H1 (cell line): ENCODE measurements around the gene CORO7. TPM values are rescaled to one million over a fixed set of nuclear protein-coding genes. Genes with fewer than 3 reads are reported as not detected.
A peak's percentile ranks its signal among the peaks of the same experiment; 100 is the strongest.

Experiments
- CTCF ChIA-PET: fragments of 300-600 bp; sonication (Branson Sonifier 250); formaldehyde crosslinking; loops from one replicate; lab custom pipeline; 2021; ENCODE audit not compliant: partially characterized antibody; lab: Charles Lee
- POLR2A ChIA-PET: fragments of 300-600 bp; sonication (Branson Sonifier 250); formaldehyde crosslinking; loops from one replicate; lab custom pipeline; 2021; ENCODE audit warnings: inconsistent platforms; ENCODE audit not compliant: partially characterized antibody; lab: Charles Lee
- DNase-seq, 2 experiments: peaks; one replicate each; pipeline versions ENCODE4 v3.0.0 to v3.0.0-alpha.2; 2010 to 2022; ENCODE audit warnings: low spot score in 2 of 2, low read depth in 1 of 2, mixed read lengths in 1 of 2
- FAIRE-seq: peaks from 2 replicates; lab custom pipeline; 2011; peaks lifted over from hg19 to GRCh38; lab: Jason Lieb, UNC
- H2AFZ ChIP-seq: 2 replicates; pipeline ENCODE4 v1.8.1; 2012; ENCODE audit warnings: low read length, inconsistent platforms
- H2AK5ac ChIP-seq: 2 replicates; pipeline ENCODE4 v1.6.1; 2013; ENCODE audit warnings: low read depth, low read length
- H2BK120ac ChIP-seq: replicated peaks from 2 replicates; pipeline ENCODE3; 2013; ENCODE audit warnings: low read depth, low read length, inconsistent platforms
- H2BK12ac ChIP-seq: 2 replicates; pipeline ENCODE4 v1.6.1; 2013; ENCODE audit warnings: low read depth, low read length
- H2BK15ac ChIP-seq: 2 replicates; pipeline ENCODE4 v1.6.1; 2013; ENCODE audit warnings: low read length
- H2BK20ac ChIP-seq: 2 replicates; pipeline ENCODE4 v1.6.1; 2013; ENCODE audit warnings: low read length
- H2BK5ac ChIP-seq: 2 replicates; pipeline ENCODE4 v1.6.1; 2013; ENCODE audit warnings: low read depth, low read length
- H3K14ac ChIP-seq: 2 replicates; pipeline ENCODE4 v1.6.1; 2013; ENCODE audit warnings: inconsistent platforms; ENCODE audit not compliant: insufficient read length
- H3K18ac ChIP-seq: 2 replicates; pipeline ENCODE4 v1.6.1; 2013; ENCODE audit warnings: low read length; ENCODE audit errors: extremely low read depth
- H3K23ac ChIP-seq: 2 replicates; pipeline ENCODE4 v1.6.1; 2013; ENCODE audit warnings: inconsistent platforms; ENCODE audit not compliant: insufficient read length
- H3K23me2 ChIP-seq: 2 replicates; pipeline ENCODE4 v1.6.1; 2013; ENCODE audit warnings: low read depth, low read length
- H3K27ac ChIP-seq: 2 replicates; pipeline ENCODE4 v1.6.1; 2011; ENCODE audit warnings: low read depth, low read length, inconsistent platforms
- H3K27me3 ChIP-seq, 4 experiments: replicated peaks in 1 of 4; 1 replicate in 1 of 4; 2 replicates in 3 of 4; pipeline versions ENCODE4 v1.6.1 to v1.8.1; 2011 to 2013; ENCODE audit warnings: low read length in 3 of 4, mild to moderate bottlenecking in 3 of 4, inconsistent platforms in 2 of 4, mixed read lengths in 2 of 4, moderate library complexity in 1 of 4; ENCODE audit not compliant: control insufficient read depth in 3 of 4, insufficient read depth in 3 of 4; ENCODE audit errors: extremely low read depth in 1 of 4
- H3K36me3 ChIP-seq, 4 experiments: 2 replicates each; pipeline versions ENCODE4 v1.6.1 to v1.8.1; 2011 to 2013; ENCODE audit warnings: mild to moderate bottlenecking in 4 of 4, low read length in 3 of 4, moderate library complexity in 2 of 4, control low read depth in 1 of 4, inconsistent platforms in 1 of 4; ENCODE audit not compliant: insufficient read depth in 4 of 4, control insufficient read depth in 2 of 4
- H3K4ac ChIP-seq: replicated peaks from 2 replicates; pipeline ENCODE3; 2013; ENCODE audit warnings: low read length, low read depth, mixed read lengths, inconsistent platforms; ENCODE audit not compliant: insufficient read length
- H3K4me1 ChIP-seq, 4 experiments: replicated peaks in 1 of 4; 1 replicate in 1 of 4; 2 replicates in 3 of 4; pipeline versions ENCODE4 v1.6.1 to v1.8.1; 2011 to 2013; ENCODE audit warnings: low read length in 3 of 4, inconsistent platforms in 2 of 4, mixed read lengths in 1 of 4; ENCODE audit not compliant: insufficient read depth in 4 of 4, control insufficient read depth in 3 of 4
- H3K4me2 ChIP-seq, 2 experiments: 2 replicates each; pipeline versions ENCODE4 v1.6.1 to v1.8.1; 2011 to 2013; ENCODE audit warnings: low read depth in 2 of 2, low read length in 2 of 2, control low read depth in 1 of 2, inconsistent platforms in 1 of 2, mild to moderate bottlenecking in 1 of 2; ENCODE audit not compliant: insufficient read depth in 1 of 2
- H3K4me3 ChIP-seq, 4 experiments: fragments of 200-600, 300-600 bp in 1 of 4; sonication (generic), shearing (Covaris generic), sonication (Bioruptor Twin) in 1 of 4; 2 replicates each; pipeline versions ENCODE4 v1.5.1 to v1.8.1; 2011 to 2016; ENCODE audit warnings: low read length in 4 of 4, low read depth in 3 of 4, control low read depth in 2 of 4, inconsistent platforms in 2 of 4, mild to moderate bottlenecking in 2 of 4, mixed read lengths in 1 of 4, moderate library complexity in 1 of 4; ENCODE audit not compliant: insufficient read depth in 2 of 4; ENCODE audit errors: extremely low read depth in 1 of 4
- H3K56ac ChIP-seq: replicated peaks from 2 replicates; pipeline ENCODE3; 2013; ENCODE audit warnings: low read depth, mild to moderate bottlenecking, mixed read lengths, low read length, inconsistent platforms; ENCODE audit not compliant: insufficient read length
- H3K79me1 ChIP-seq: 2 replicates; pipeline ENCODE4 v1.6.1; 2013; ENCODE audit warnings: low read depth, low read length, control low read depth
- H3K79me2 ChIP-seq, 2 experiments: 2 replicates each; pipeline versions ENCODE4 v1.6.1 to v1.8.1; 2012 to 2013; ENCODE audit warnings: low read length in 2 of 2, mild to moderate bottlenecking in 2 of 2, inconsistent platforms in 1 of 2; ENCODE audit not compliant: insufficient read depth in 2 of 2, control insufficient read depth in 1 of 2
- H3K9ac ChIP-seq, 4 experiments: replicated peaks in 1 of 4; 1 replicate in 1 of 4; 2 replicates in 3 of 4; pipeline versions ENCODE4 v1.6.1 to v1.8.1; 2011 to 2013; ENCODE audit warnings: low read depth in 3 of 4, low read length in 3 of 4, control low read depth in 2 of 4, mild to moderate bottlenecking in 2 of 4, moderate library complexity in 2 of 4, inconsistent platforms in 1 of 4; ENCODE audit errors: extremely low read depth in 1 of 4
- H3K9me3 ChIP-seq, 2 experiments: 2 replicates each; pipeline versions ENCODE4 v1.6.1 to v1.8.1; 2012 to 2013; ENCODE audit warnings: mild to moderate bottlenecking in 2 of 2, moderate library complexity in 2 of 2, control low read depth in 1 of 2, inconsistent platforms in 1 of 2, low read depth in 1 of 2, low read length in 1 of 2, mixed read lengths in 1 of 2; ENCODE audit not compliant: insufficient read depth in 2 of 2
- H4K20me1 ChIP-seq, 2 experiments: replicated peaks in 1 of 2; 2 replicates each; pipeline versions ENCODE3 to v1.8.1; 2011 to 2013; ENCODE audit warnings: inconsistent platforms in 2 of 2, low read length in 2 of 2, mild to moderate bottlenecking in 1 of 2; ENCODE audit not compliant: insufficient read depth in 2 of 2, control insufficient read depth in 1 of 2
- H4K5ac ChIP-seq: 2 replicates; pipeline ENCODE4 v1.6.1; 2013; ENCODE audit warnings: low read length, low read depth, mixed read lengths, inconsistent platforms; ENCODE audit not compliant: insufficient read length
- H4K8ac ChIP-seq: 2 replicates; pipeline ENCODE4 v1.8.0; 2013; ENCODE audit warnings: mild to moderate bottlenecking, moderate library complexity, low read length, inconsistent platforms; ENCODE audit not compliant: insufficient read depth; ENCODE audit errors: extremely low read depth
- H4K91ac ChIP-seq: replicated peaks from 2 replicates; pipeline ENCODE3; 2013; ENCODE audit warnings: low read length, mixed read lengths, inconsistent platforms; ENCODE audit not compliant: insufficient read length
- BRCA1 ChIP-seq: IDR thresholded peaks from 2 replicates; pipeline ENCODE4 v1.6.1; 2012; ENCODE audit warnings: low read depth, low read length, improper control_type of control experiment
- CBX5 ChIP-seq: fragments of 300-800, 300-1000 bp; sonication (generic); IDR thresholded peaks from 2 replicates; pipeline ENCODE4 v1.7.1; 2016; ENCODE audit warnings: antibody characterized with exemption, low read length, low read depth
- CTBP2 ChIP-seq: IDR thresholded peaks from 2 replicates; pipeline ENCODE4 v1.7.0; 2011; ENCODE audit warnings: borderline replicate concordance, mild to moderate bottlenecking, moderate library complexity, mixed read lengths, low read length; ENCODE audit not compliant: insufficient read depth, insufficient read length
- EP300 ChIP-seq, 2 experiments: IDR thresholded peaks; 1 replicate in 1 of 2; 2 replicates in 1 of 2; pipeline ENCODE4 v1.6.1; 2011 to 2012; ENCODE audit warnings: low read depth in 2 of 2, low read length in 2 of 2, mild to moderate bottlenecking in 2 of 2, borderline replicate concordance in 1 of 2, inconsistent platforms in 1 of 2, moderate library complexity in 1 of 2
- FOSL1 ChIP-seq: IDR thresholded peaks from 2 replicates; pipeline ENCODE4 v1.6.1; 2011; ENCODE audit warnings: mild to moderate bottlenecking, low read depth, low read length, moderate library complexity; ENCODE audit not compliant: insufficient read depth
- GABPA ChIP-seq: IDR thresholded peaks from 2 replicates; pipeline ENCODE4 v1.6.1; 2011; ENCODE audit warnings: mild to moderate bottlenecking, low read length, moderate library complexity, borderline replicate concordance; ENCODE audit not compliant: insufficient read depth
- JUND ChIP-seq: IDR thresholded peaks from 2 replicates; pipeline ENCODE4 v1.6.1; 2011; ENCODE audit warnings: mild to moderate bottlenecking, improper control_type of control experiment, low read length
- RAD21 ChIP-seq, 2 experiments: IDR thresholded peaks in 1 of 2; conservative IDR thresholded peaks in 1 of 2; 2 replicates each; pipeline ENCODE4 v1.6.1; 2011; ENCODE audit warnings: low read depth in 2 of 2, low read length in 2 of 2, improper control_type of control experiment in 1 of 2, inconsistent platforms in 1 of 2, mild to moderate bottlenecking in 1 of 2, moderate library complexity in 1 of 2
- TBP ChIP-seq: IDR thresholded peaks from 2 replicates; pipeline ENCODE4 v1.6.1; 2011; ENCODE audit warnings: low read depth, low read length, improper control_type of control experiment
- TCF12 ChIP-seq: IDR thresholded peaks from 2 replicates; pipeline ENCODE4 v1.6.1; 2011; ENCODE audit warnings: low read depth, mild to moderate bottlenecking, low read length
- WGBS, 2 experiments: shearing (Covaris generic) in 1 of 2; methylation state at CpG; one replicate each; pipeline versions ENCODE4 v1.1.6 to v1.1.7; 2013 to 2015; ENCODE audit warnings: low lambda C conversion rate in 2 of 2, mixed read lengths in 2 of 2, inconsistent platforms in 1 of 2, low coverage in 1 of 2, missing lambda C conversion rate in 1 of 2; ENCODE audit not compliant: insufficient replicate concordance in 2 of 2, insufficient coverage in 1 of 2, insufficient read length in 1 of 2; ENCODE audit errors: extremely low coverage in 1 of 2, missing lambda C conversion rate in 1 of 2; 5-methylcytosine and 5-hydroxymethylcytosine counted together
- polyA plus RNA-seq, 7 experiments: library from polyadenylated mRNA; depleted of rRNA in 3 of 7; stranded (reverse) in 5 of 7; unstranded in 2 of 7; fragments of >200 nt in 5 of 7; fragments of 200-250 nt in 2 of 7; gene quantifications; 1 replicate in 5 of 7; 2 replicates in 1 of 7; 4 replicates in 1 of 7; pipeline versions ENCODE4 v1.2.1 to v1.2.3, GENCODE V29; 2011 to 2013; ENCODE audit warnings: missing spikeins in 2 of 7, mixed read lengths in 2 of 7
- total RNA-seq: library from RNA; stranded (reverse); fragmentation: NEBNext Ultra II Directional; extraction: Animal tissue kit (Norgen Biotek cat#: 25700); gene quantifications from 2 replicates; pipeline ENCODE4 v1.2.1, GENCODE V29; 2021
- TF ChIP-seq, protein P1 (sequence below): IDR thresholded peaks from 2 replicates; pipeline ENCODE4 v1.6.1; 2012; ENCODE audit warnings: inconsistent platforms

CORO7 gene
- total and polyA plus RNA-seq, 2 of the 8 experiments (the other 6 are each of a cell fraction or from before 2014, with no cell fraction given) = 25.2 to 29.8 TPM

DNA sequence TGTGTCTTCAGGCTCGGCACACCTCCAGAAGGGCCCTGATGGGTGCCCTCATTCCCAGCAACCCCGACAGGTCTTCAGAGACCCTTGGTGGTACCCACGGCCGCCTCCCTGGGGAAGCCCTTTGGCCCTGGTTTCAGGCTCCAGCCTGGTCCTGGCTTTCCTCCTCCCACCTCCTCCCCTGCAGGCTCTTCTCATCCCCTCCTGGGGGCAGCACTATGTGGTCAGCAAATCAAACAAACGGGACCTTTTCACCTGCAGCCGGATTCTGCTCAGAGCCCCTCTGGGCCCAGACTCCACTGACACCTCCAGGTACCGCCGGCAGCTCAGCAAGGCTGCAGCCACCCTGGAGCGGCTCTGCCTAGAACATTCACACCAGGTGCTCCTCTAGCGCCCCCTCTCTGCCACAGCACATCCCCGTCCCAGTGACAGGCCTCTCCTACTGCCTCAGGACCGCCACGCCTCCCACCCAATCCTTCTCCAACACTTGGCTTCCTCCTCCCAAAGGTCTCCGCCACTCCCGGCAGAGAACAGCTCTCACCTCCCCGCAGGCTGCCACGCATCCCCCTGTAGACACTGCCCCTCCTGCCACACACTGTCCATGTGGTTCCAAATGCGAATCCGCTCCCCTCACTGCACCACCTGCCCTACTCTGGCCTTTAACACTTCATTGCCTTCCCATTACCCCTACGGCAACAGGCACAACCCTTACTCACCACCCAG lies 12.0 kb downstream of the CORO7 start:
- peak; percentile 7 for FAIRE-seq
- 55% methylated on average over 20 of the region's 20 CpGs; no CpG with 5 or more reads in 1 of the 2 experiments for WGBS, 2 experiments
- no peak for TF ChIP-seq BRCA1
- TF ChIP-seq FOSL1 = no peak
- TF ChIP-seq EP300 (IDR thresholded peaks at IDR 0.05; ENCODE audit: borderline replicate concordance in 1 of 2, low read depth in 2 of 2, low read length in 2 of 2) = no peak
- no peak for TF ChIP-seq CBX5
- TF ChIP-seq GABPA = peak; percentile 64; the same call in 1 of the 2 replicates
- TF ChIP-seq RAD21 (IDR thresholded peaks at IDR 0.05 in 1 of 2, conservative IDR thresholded peaks at IDR 0.05 in 1 of 2; ENCODE audit: low read depth in 2 of 2, low read length in 2 of 2) = peak; percentile 68 to 75
- TF ChIP-seq JUND = 0 out of 2 replicates have a peak, but pooled peaks have one; percentile 12
- TF ChIP-seq TCF12 = no peak
- TF ChIP-seq, protein P1, sequence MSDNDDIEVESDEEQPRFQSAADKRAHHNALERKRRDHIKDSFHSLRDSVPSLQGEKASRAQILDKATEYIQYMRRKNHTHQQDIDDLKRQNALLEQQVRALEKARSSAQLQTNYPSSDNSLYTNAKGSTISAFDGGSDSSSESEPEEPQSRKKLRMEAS = no peak
- TF ChIP-seq TBP = no peak
- no peak for TF ChIP-seq CTBP2

More for the DNA sequence above, 12.0 kb downstream of the CORO7 start:
- H3K23ac ChIP-seq = no peak overlapping the region
- no peak overlapping the region for H2AK5ac ChIP-seq
- no peak overlapping the region for H2BK15ac ChIP-seq
- no peak overlapping the region; the same call in 1 of the 2 replicates for H2BK5ac ChIP-seq
- H2BK120ac ChIP-seq = no peak overlapping the region
- H3K27ac ChIP-seq = no peak overlapping the region
- no peaks in the 10 kb centered on the region for H3K23me2 ChIP-seq
- no peaks in the 10 kb centered on the region for H3K79me1 ChIP-seq
- no peak overlapping the region for H4K8ac ChIP-seq
- H2BK12ac ChIP-seq = no peak overlapping the region; the same call in 1 of the 2 replicates
- no peak overlapping the region for H2AFZ ChIP-seq
- H2BK20ac ChIP-seq = no peak overlapping the region
- H4K91ac ChIP-seq = peak overlapping the region; percentile 27
- H3K4me1 ChIP-seq = peaks cover 0 to 4% (median 2%) of the 10 kb centered on the region in 4 experiments; a peak in 4 of 7 replicates
- no peak overlapping the region for H3K14ac ChIP-seq
- H3K79me2 ChIP-seq = no peaks in the 10 kb centered on the region
- H4K5ac ChIP-seq = no peak overlapping the region
- POLR2A ChIA-PET = interaction anchor here (0.7 to 4.9 kb wide), 16 partner anchors 8 to 134 kb away, joined by 3 to 48 read pairs (median 4); partner anchors contain the start of genes PAM16 and VASN
- H3K9ac ChIP-seq = no peak overlapping the region; a peak in 1 of 7 replicates
- no peaks in the 10 kb centered on the region for H3K36me3 ChIP-seq
- CTCF ChIA-PET = interaction anchor here (0.6 to 17.2 kb wide), 33 partner anchors 11 to 708 kb away, joined by 3 to 659 read pairs (median 4); partner anchors contain the start of genes CORO7, PAM16 and VASN
- H3K27me3 ChIP-seq = no peaks in the 10 kb centered on the region
- no peak overlapping the region for H3K4me2 ChIP-seq
- H3K4ac ChIP-seq = no peak overlapping the region
- H3K56ac ChIP-seq = no peak overlapping the region
- DNase-seq = peak; percentile 72 to 93
- no peak overlapping the region for H3K4me3 ChIP-seq
- no peaks in the 10 kb centered on the region for H3K9me3 ChIP-seq
- no peak overlapping the region for H3K18ac ChIP-seq
- H4K20me1 ChIP-seq = peaks cover 0 to 5% of the 10 kb centered on the region in 2 experiments
